Measurements from ENCODE around the gene RFX4.

Gene RFX4

DNA sequence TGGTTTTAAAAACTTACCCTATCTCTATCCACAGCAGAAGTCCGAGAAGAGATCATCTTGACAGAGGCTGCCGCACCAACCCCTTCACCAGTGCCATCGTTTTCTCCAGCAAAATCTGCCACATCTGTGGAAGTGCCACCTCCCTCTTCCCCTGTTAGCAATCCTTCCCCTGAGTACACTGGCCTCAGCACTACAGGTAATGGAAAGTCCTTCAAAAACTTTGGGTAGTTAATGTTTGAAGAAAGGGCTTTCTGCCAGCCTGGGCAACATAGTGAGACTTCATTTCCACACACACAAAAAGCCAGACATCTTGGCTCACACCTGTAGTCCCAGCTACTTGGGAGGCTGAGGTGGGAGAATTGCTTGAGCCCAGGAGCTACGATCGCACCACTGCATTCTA is 150.1 kb downstream of the RFX4 start:
- DNase-seq (ENCODE audit: low read depth), result no peak
- no peak for TF ChIP-seq CTCF (IDR thresholded peaks at IDR 0.05; ENCODE audit: low read length, missing control alignments)
- no peak overlapping the region for H3K4me3 ChIP-seq (replicated peaks; ENCODE audit: low read depth, low read length)

DNA sequence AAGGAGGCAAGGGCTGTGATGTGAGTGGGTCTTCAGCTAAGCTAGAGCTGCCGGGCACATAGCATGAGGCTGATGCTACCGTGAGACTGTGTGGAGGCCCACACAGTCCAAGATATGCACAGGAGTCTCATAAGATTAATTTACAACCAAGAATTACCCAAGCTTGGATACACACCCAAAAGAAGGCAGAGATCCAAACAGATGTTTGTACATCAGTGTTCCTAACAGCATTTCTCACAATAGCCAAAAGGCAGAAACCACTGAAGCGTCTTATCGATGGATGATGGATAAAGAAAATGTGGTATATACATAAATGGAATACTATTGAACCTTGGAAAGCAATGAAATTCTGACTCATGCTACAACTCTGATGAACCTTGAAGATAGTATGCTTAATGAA is 150.9 kb downstream of the RFX4 start:
- no peak overlapping the region for H3K4me3 ChIP-seq (replicated peaks; ENCODE audit: low read depth, low read length)
- DNase-seq (ENCODE audit: low read depth), result no peak
- no peak for TF ChIP-seq CTCF (IDR thresholded peaks at IDR 0.05; ENCODE audit: low read length, missing control alignments)

GRCh38 chr12:106736051-106736957 is 153.5 kb downstream of the RFX4 start:
- no peak for DNase-seq (ENCODE audit: low read depth)
- no peak overlapping the region for H3K4me3 ChIP-seq (replicated peaks; ENCODE audit: low read depth, low read length)
- no peak for TF ChIP-seq CTCF (IDR thresholded peaks at IDR 0.05; ENCODE audit: low read length, missing control alignments)

DNA sequence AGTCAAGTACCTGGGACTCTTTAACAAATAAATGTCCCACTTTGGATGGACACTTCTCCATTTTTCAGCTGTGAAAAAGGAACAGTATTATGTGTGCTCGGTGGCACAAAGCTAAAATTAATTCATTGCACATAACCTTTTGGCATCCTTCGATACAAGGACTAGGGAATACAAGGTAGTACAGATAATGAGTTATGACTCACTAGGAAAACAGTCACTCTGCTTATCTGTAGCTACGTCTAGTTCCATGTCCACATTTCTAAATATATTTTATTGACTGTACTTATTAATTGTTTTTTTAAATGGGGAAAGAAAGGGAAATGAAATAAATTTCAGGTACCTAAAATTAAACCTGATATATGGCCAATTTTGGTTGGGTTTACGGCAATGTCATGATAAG is 156.5 kb downstream of the RFX4 start:
- H3K4me3 ChIP-seq (replicated peaks; ENCODE audit: low read depth, low read length), result no peak overlapping the region
- peak; percentile 33 for DNase-seq (ENCODE audit: low read depth)
- no peak for TF ChIP-seq CTCF (IDR thresholded peaks at IDR 0.05; ENCODE audit: low read length, missing control alignments)

- H3K4me3 ChIP-seq (replicated peaks; ENCODE audit: low read depth, low read length), result no peak overlapping the region
- DNase-seq (ENCODE audit: low read depth), result peak; percentile 69
- TF ChIP-seq CTCF (IDR thresholded peaks at IDR 0.05; ENCODE audit: low read length, missing control alignments), result no peak
Measured at GRCh38 chr12:106739815-106740530, 157.2 kb downstream of the RFX4 start.

DNA sequence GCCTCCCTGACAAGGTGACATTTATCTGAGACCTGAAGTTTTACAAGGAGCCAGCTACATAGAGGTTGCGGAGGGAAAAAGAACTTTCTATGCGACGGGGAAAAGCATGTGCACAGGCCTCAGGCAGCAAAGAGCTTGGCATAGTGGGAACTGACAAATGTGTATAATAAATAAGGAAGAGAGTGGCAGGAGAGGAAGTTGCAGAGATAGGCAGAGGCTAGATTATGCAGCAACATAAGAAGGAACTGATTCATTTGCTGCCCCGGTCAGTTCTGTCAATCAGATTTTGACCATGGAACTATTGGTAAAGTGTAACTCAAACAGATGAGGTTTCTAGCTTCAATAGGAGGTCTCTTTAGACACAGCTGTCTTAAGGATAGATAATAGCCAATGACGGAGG is 158.0 kb downstream of the RFX4 start:
- H3K4me3 ChIP-seq (replicated peaks; ENCODE audit: low read depth, low read length), result no peak overlapping the region
- no peak for DNase-seq (ENCODE audit: low read depth)
- TF ChIP-seq CTCF (IDR thresholded peaks at IDR 0.05; ENCODE audit: low read length, missing control alignments), result no peak
